CD14-positive monocyte (primary cell): ENCODE measurements around the gene PNPLA3. TPM values are rescaled to one million over a fixed set of nuclear protein-coding genes. Genes with fewer than 3 reads are reported as not detected.

ENCODE experiments used
- DNase-seq, 3 donors: peaks; one replicate each; pipeline ENCODE4 v3.0.0-alpha.2; 2011 to 2022
- H2AFZ ChIP-seq: 2 replicates; pipeline ENCODE4 v1.6.0; 2012; ENCODE audit warnings: mild to moderate bottlenecking, low read depth, low read length, inconsistent platforms; ENCODE audit not compliant: insufficient read depth, poor library complexity, severe bottlenecking
- H3K27ac ChIP-seq, 2 donors: 1 replicate in 1 of 2; 2 replicates in 1 of 2; pipeline ENCODE4 v1.5.1; 2012 to 2013; ENCODE audit warnings: low read length in 2 of 2, control low read depth in 1 of 2, inconsistent platforms in 1 of 2, low read depth in 1 of 2, mild to moderate bottlenecking in 1 of 2
- H3K27me3 ChIP-seq, 2 donors: one replicate each; pipeline versions ENCODE4 v1.6.0 to v1.6.1; 2011 to 2013; ENCODE audit warnings: low read length in 2 of 2; ENCODE audit not compliant: control insufficient read depth in 2 of 2, insufficient read depth in 2 of 2
- H3K36me3 ChIP-seq, 2 donors: replicated peaks in 1 of 2; 1 replicate in 1 of 2; 2 replicates in 1 of 2; pipeline versions ENCODE4 v1.5.1 to v1.6.1; 2012 to 2013; ENCODE audit warnings: low read length in 2 of 2, control low read depth in 1 of 2, inconsistent platforms in 1 of 2, mild to moderate bottlenecking in 1 of 2; ENCODE audit not compliant: insufficient read depth in 2 of 2, control insufficient read depth in 1 of 2
- H3K4me1 ChIP-seq, 2 donors: 1 replicate in 1 of 2; 2 replicates in 1 of 2; pipeline versions ENCODE4 v1.5.1 to v1.6.1; 2012 to 2013; ENCODE audit warnings: low read length in 2 of 2, control low read depth in 1 of 2, inconsistent platforms in 1 of 2, mild to moderate bottlenecking in 1 of 2, moderate library complexity in 1 of 2; ENCODE audit not compliant: insufficient read depth in 2 of 2, control insufficient read depth in 1 of 2
- H3K4me2 ChIP-seq: replicated peaks from 2 replicates; pipeline ENCODE3; 2012; ENCODE audit warnings: low read length, moderate library complexity, mild to moderate bottlenecking; ENCODE audit not compliant: poor library complexity, severe bottlenecking; ENCODE audit errors: extremely low read depth
- H3K4me3 ChIP-seq, 3 experiments: fragments of 200-600 bp in 1 of 3; sonication (generic) in 1 of 3; replicated peaks in 1 of 3; 1 replicate in 2 of 3; 2 replicates in 1 of 3; pipeline ENCODE4 v1.5.1; 2011 to 2013; ENCODE audit warnings: low read length in 3 of 3, mild to moderate bottlenecking in 3 of 3, control low read depth in 2 of 3, low read depth in 2 of 3, inconsistent platforms in 1 of 3, moderate library complexity in 1 of 3
- H3K79me2 ChIP-seq: 2 replicates; pipeline ENCODE4 v1.6.0; 2012; ENCODE audit warnings: mild to moderate bottlenecking, control low read depth, inconsistent platforms, low read length, moderate library complexity; ENCODE audit not compliant: insufficient read depth
- H3K9ac ChIP-seq: 2 replicates; pipeline ENCODE4 v1.6.0; 2017; ENCODE audit warnings: low read length, mild to moderate bottlenecking; ENCODE audit not compliant: insufficient read depth, poor library complexity, severe bottlenecking
- H3K9me3 ChIP-seq, 2 donors: replicated peaks in 1 of 2; 1 replicate in 1 of 2; 2 replicates in 1 of 2; pipeline versions ENCODE4 v1.5.1 to v1.6.1; 2012 to 2013; ENCODE audit warnings: low read length in 2 of 2, control low read depth in 1 of 2; ENCODE audit not compliant: control insufficient read depth in 1 of 2, insufficient read depth in 1 of 2
- H4K20me1 ChIP-seq: 2 replicates; pipeline ENCODE4 v1.6.0; 2012; ENCODE audit warnings: mild to moderate bottlenecking, low read length, control low read depth, moderate library complexity; ENCODE audit not compliant: insufficient read depth
- H3K27ac Mint-ChIP-seq, 7 donors: one replicate each; pipeline ENCODE4 v1.8.0; 2020; ENCODE audit warnings: mild to moderate bottlenecking in 7 of 7, mixed read lengths in 7 of 7, moderate library complexity in 6 of 7, inconsistent platforms in 2 of 7
- H3K27me3 Mint-ChIP-seq, 3 donors: one replicate each; pipeline ENCODE4 v1.8.0; 2021 to 2022; ENCODE audit warnings: low read depth in 3 of 3, mild to moderate bottlenecking in 3 of 3, mixed read lengths in 3 of 3, moderate library complexity in 3 of 3, inconsistent platforms in 1 of 3
- H3K36me3 Mint-ChIP-seq, 2 donors: one replicate each; pipeline ENCODE4 v1.8.0; 2020; ENCODE audit warnings: mixed read lengths in 2 of 2, inconsistent platforms in 1 of 2, mild to moderate bottlenecking in 1 of 2
- H3K4me1 Mint-ChIP-seq: one replicate; pipeline ENCODE4 v1.8.0; 2020; ENCODE audit warnings: mild to moderate bottlenecking, mixed read lengths
- H3K4me3 Mint-ChIP-seq, 2 donors: one replicate each; pipeline ENCODE4 v1.8.0; 2020; ENCODE audit warnings: mild to moderate bottlenecking in 2 of 2, mixed read lengths in 2 of 2, moderate library complexity in 1 of 2
- H3K9me3 Mint-ChIP-seq, 7 donors: one replicate each; pipeline ENCODE4 v1.8.0; 2020 to 2022; ENCODE audit warnings: mixed read lengths in 7 of 7, mild to moderate bottlenecking in 6 of 7, moderate library complexity in 6 of 7, inconsistent platforms in 2 of 7
- WGBS: methylation state at CpG from one replicate; pipeline ENCODE4 v1.1.5; 2013; ENCODE audit warnings: missing lambda C conversion rate; ENCODE audit not compliant: insufficient coverage; 5-methylcytosine and 5-hydroxymethylcytosine counted together
- intact Hi-C, 2 donors: fragments of 100-400 bp; cut with micrococcal nuclease; formaldehyde crosslinking; loops; one replicate each; pipeline versions ENCODE4 v1.15.0 to v1.15.1; 2023
- polyA minus RNA-seq: library from RNA; depleted of rRNA, polyadenylated mRNA; stranded (reverse); fragments of >200 nt; gene quantifications from 2 replicates; pipeline ENCODE4 v1.2.3, GENCODE V29; 2012
- polyA plus RNA-seq, 3 donors: library from polyadenylated mRNA; depleted of rRNA in 1 of 3; unstranded in 2 of 3; stranded (reverse) in 1 of 3; fragments of 300-500 nt in 2 of 3; fragments of >200 nt in 1 of 3; fragmentation: Illumina TruSeq in 2 of 3; gene quantifications; 1 replicate in 2 of 3; 2 replicates in 1 of 3; pipeline ENCODE4 v1.2.3, GENCODE V29; 2012 to 2021
- total RNA-seq, 12 experiments: library from RNA in 1 of 12; stranded (reverse) in 1 of 12; fragments of 120-200 nt in 1 of 12; gene quantifications; one replicate each; pipeline ENCODE4 v1.2.4 and lab custom pipeline; 2013 to 2026; ENCODE audit warnings: mixed read lengths in 6 of 12, inconsistent platforms in 1 of 12
- TF ChIP-seq, protein P1 (sequence below): fragments of 200-600 bp; IDR thresholded peaks from one replicate; pipeline ENCODE4 v1.8.0; 2022; ENCODE audit warnings: antibody characterized with exemption, mild to moderate bottlenecking

PNPLA3 gene, protein sequence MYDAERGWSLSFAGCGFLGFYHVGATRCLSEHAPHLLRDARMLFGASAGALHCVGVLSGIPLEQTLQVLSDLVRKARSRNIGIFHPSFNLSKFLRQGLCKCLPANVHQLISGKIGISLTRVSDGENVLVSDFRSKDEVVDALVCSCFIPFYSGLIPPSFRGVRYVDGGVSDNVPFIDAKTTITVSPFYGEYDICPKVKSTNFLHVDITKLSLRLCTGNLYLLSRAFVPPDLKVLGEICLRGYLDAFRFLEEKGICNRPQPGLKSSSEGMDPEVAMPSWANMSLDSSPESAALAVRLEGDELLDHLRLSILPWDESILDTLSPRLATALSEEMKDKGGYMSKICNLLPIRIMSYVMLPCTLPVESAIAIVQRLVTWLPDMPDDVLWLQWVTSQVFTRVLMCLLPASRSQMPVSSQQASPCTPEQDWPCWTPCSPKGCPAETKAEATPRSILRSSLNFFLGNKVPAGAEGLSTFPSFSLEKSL
- 0.12 TPM for total RNA-seq (2013)
- polyA plus RNA-seq: not detected
- polyA minus RNA-seq: 0.24 TPM in 1 of 2 replicates, not detected in the other
- 0 to 1.4 (median 0.32) reads per million in 11 experiments for total RNA-seq (lab: John Stamatoyannopoulos, UW)

- peaks cover 20 to 21% of the 10 kb centered on the region in 2 donors for H3K4me1 ChIP-seq
- H3K36me3 ChIP-seq: no peaks in the 10 kb centered on the region
- DNase-seq: peak; percentile 23 to 72 (median 53)
- no peaks in the 10 kb centered on the region for H3K79me2 ChIP-seq
- WGBS: 3% methylated on average over 92 of the region's 100 CpGs
- peak within 1 kb of the TSS; percentile 82 for H3K4me2 ChIP-seq
- peak within 1 kb of the TSS; percentile 78 for H2AFZ ChIP-seq
- intact Hi-C loops: no loop called here
- H3K27ac ChIP-seq: no peak within 1 kb of the TSS
- Mint-ChIP-seq H3K4me1 (peaks cover 16% of the 10 kb centered on the region), H3K27ac (no peak within 1 kb of the TSS), H3K9me3 (peaks cover 0 to 15% (median 13%) of the 10 kb centered on the region in 7 donors), H3K27me3 (peaks cover 31 to 51% (median 41%) of the 10 kb centered on the region in 3 donors), H3K4me3 (peak within 1 kb of the TSS; percentile 71 to 83), H3K36me3 (peaks cover 0 to 2% of the 10 kb centered on the region in 2 donors)
- peak within 1 kb of the TSS; percentile 26 to 66 (median 31) for H3K4me3 ChIP-seq
- H3K27me3 ChIP-seq: peaks cover 13 to 38% of the 10 kb centered on the region in 2 donors
- H4K20me1 ChIP-seq: no peaks in the 10 kb centered on the region
- H3K9ac ChIP-seq: peak within 1 kb of the TSS; percentile 57
- H3K9me3 ChIP-seq: peaks cover 5 to 7% of the 10 kb centered on the region in 2 donors
- TF ChIP-seq, protein P1, sequence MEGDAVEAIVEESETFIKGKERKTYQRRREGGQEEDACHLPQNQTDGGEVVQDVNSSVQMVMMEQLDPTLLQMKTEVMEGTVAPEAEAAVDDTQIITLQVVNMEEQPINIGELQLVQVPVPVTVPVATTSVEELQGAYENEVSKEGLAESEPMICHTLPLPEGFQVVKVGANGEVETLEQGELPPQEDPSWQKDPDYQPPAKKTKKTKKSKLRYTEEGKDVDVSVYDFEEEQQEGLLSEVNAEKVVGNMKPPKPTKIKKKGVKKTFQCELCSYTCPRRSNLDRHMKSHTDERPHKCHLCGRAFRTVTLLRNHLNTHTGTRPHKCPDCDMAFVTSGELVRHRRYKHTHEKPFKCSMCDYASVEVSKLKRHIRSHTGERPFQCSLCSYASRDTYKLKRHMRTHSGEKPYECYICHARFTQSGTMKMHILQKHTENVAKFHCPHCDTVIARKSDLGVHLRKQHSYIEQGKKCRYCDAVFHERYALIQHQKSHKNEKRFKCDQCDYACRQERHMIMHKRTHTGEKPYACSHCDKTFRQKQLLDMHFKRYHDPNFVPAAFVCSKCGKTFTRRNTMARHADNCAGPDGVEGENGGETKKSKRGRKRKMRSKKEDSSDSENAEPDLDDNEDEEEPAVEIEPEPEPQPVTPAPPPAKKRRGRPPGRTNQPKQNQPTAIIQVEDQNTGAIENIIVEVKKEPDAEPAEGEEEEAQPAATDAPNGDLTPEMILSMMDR: no peak
These were observed at the start of gene PNPLA3 for GRCh38 chr22:43923631-43924464. Gene PNPLA3, plus strand, starts transcription at chr22:43923805. Its CDS starts 107 bp downstream, at chr22:43923912.
